H1 (cell line): ENCODE measurements around the gene DYNLT2. TPM values are rescaled to one million over a fixed set of nuclear protein-coding genes. Genes with fewer than 3 reads are reported as not detected.
A peak's percentile ranks its signal among the peaks of the same experiment; 100 is the strongest.

Experiments used
- CTCF ChIA-PET: fragments of 300-600 bp; sonication (Branson Sonifier 250); formaldehyde crosslinking; loops from one replicate; lab custom pipeline; 2021; ENCODE audit not compliant: partially characterized antibody; lab: Charles Lee
- POLR2A ChIA-PET: fragments of 300-600 bp; sonication (Branson Sonifier 250); formaldehyde crosslinking; loops from one replicate; lab custom pipeline; 2021; ENCODE audit warnings: inconsistent platforms; ENCODE audit not compliant: partially characterized antibody; lab: Charles Lee
- DNase-seq, 2 experiments: peaks; one replicate each; pipeline versions ENCODE4 v3.0.0 to v3.0.0-alpha.2; 2010 to 2022; ENCODE audit warnings: low spot score in 2 of 2, low read depth in 1 of 2, mixed read lengths in 1 of 2
- FAIRE-seq: peaks from 2 replicates; lab custom pipeline; 2011; peaks lifted over from hg19 to GRCh38; lab: Jason Lieb, UNC
- H2AFZ ChIP-seq: 2 replicates; pipeline ENCODE4 v1.8.1; 2012; ENCODE audit warnings: low read length, inconsistent platforms
- H2AK5ac ChIP-seq: 2 replicates; pipeline ENCODE4 v1.6.1; 2013; ENCODE audit warnings: low read depth, low read length
- H2BK120ac ChIP-seq: replicated peaks from 2 replicates; pipeline ENCODE3; 2013; ENCODE audit warnings: low read depth, low read length, inconsistent platforms
- H2BK12ac ChIP-seq: 2 replicates; pipeline ENCODE4 v1.6.1; 2013; ENCODE audit warnings: low read depth, low read length
- H2BK15ac ChIP-seq: 2 replicates; pipeline ENCODE4 v1.6.1; 2013; ENCODE audit warnings: low read length
- H2BK20ac ChIP-seq: 2 replicates; pipeline ENCODE4 v1.6.1; 2013; ENCODE audit warnings: low read length
- H2BK5ac ChIP-seq: 2 replicates; pipeline ENCODE4 v1.6.1; 2013; ENCODE audit warnings: low read depth, low read length
- H3K14ac ChIP-seq: 2 replicates; pipeline ENCODE4 v1.6.1; 2013; ENCODE audit warnings: inconsistent platforms; ENCODE audit not compliant: insufficient read length
- H3K18ac ChIP-seq: 2 replicates; pipeline ENCODE4 v1.6.1; 2013; ENCODE audit warnings: low read length; ENCODE audit errors: extremely low read depth
- H3K23ac ChIP-seq: 2 replicates; pipeline ENCODE4 v1.6.1; 2013; ENCODE audit warnings: inconsistent platforms; ENCODE audit not compliant: insufficient read length
- H3K23me2 ChIP-seq: 2 replicates; pipeline ENCODE4 v1.6.1; 2013; ENCODE audit warnings: low read depth, low read length
- H3K27ac ChIP-seq: 2 replicates; pipeline ENCODE4 v1.6.1; 2011; ENCODE audit warnings: low read depth, low read length, inconsistent platforms
- H3K27me3 ChIP-seq, 4 experiments: replicated peaks in 1 of 4; 1 replicate in 1 of 4; 2 replicates in 3 of 4; pipeline versions ENCODE4 v1.6.1 to v1.8.1; 2011 to 2013; ENCODE audit warnings: low read length in 3 of 4, mild to moderate bottlenecking in 3 of 4, inconsistent platforms in 2 of 4, mixed read lengths in 2 of 4, moderate library complexity in 1 of 4; ENCODE audit not compliant: control insufficient read depth in 3 of 4, insufficient read depth in 3 of 4; ENCODE audit errors: extremely low read depth in 1 of 4
- H3K36me3 ChIP-seq, 4 experiments: 2 replicates each; pipeline versions ENCODE4 v1.6.1 to v1.8.1; 2011 to 2013; ENCODE audit warnings: mild to moderate bottlenecking in 4 of 4, low read length in 3 of 4, moderate library complexity in 2 of 4, control low read depth in 1 of 4, inconsistent platforms in 1 of 4; ENCODE audit not compliant: insufficient read depth in 4 of 4, control insufficient read depth in 2 of 4
- H3K4ac ChIP-seq: replicated peaks from 2 replicates; pipeline ENCODE3; 2013; ENCODE audit warnings: low read length, low read depth, mixed read lengths, inconsistent platforms; ENCODE audit not compliant: insufficient read length
- H3K4me1 ChIP-seq, 4 experiments: replicated peaks in 1 of 4; 1 replicate in 1 of 4; 2 replicates in 3 of 4; pipeline versions ENCODE4 v1.6.1 to v1.8.1; 2011 to 2013; ENCODE audit warnings: low read length in 3 of 4, inconsistent platforms in 2 of 4, mixed read lengths in 1 of 4; ENCODE audit not compliant: insufficient read depth in 4 of 4, control insufficient read depth in 3 of 4
- H3K4me2 ChIP-seq, 2 experiments: 2 replicates each; pipeline versions ENCODE4 v1.6.1 to v1.8.1; 2011 to 2013; ENCODE audit warnings: low read depth in 2 of 2, low read length in 2 of 2, control low read depth in 1 of 2, inconsistent platforms in 1 of 2, mild to moderate bottlenecking in 1 of 2; ENCODE audit not compliant: insufficient read depth in 1 of 2
- H3K4me3 ChIP-seq, 4 experiments: fragments of 200-600, 300-600 bp in 1 of 4; sonication (generic), shearing (Covaris generic), sonication (Bioruptor Twin) in 1 of 4; 2 replicates each; pipeline versions ENCODE4 v1.5.1 to v1.8.1; 2011 to 2016; ENCODE audit warnings: low read length in 4 of 4, low read depth in 3 of 4, control low read depth in 2 of 4, inconsistent platforms in 2 of 4, mild to moderate bottlenecking in 2 of 4, mixed read lengths in 1 of 4, moderate library complexity in 1 of 4; ENCODE audit not compliant: insufficient read depth in 2 of 4; ENCODE audit errors: extremely low read depth in 1 of 4
- H3K56ac ChIP-seq: replicated peaks from 2 replicates; pipeline ENCODE3; 2013; ENCODE audit warnings: low read depth, mild to moderate bottlenecking, mixed read lengths, low read length, inconsistent platforms; ENCODE audit not compliant: insufficient read length
- H3K79me1 ChIP-seq: 2 replicates; pipeline ENCODE4 v1.6.1; 2013; ENCODE audit warnings: low read depth, low read length, control low read depth
- H3K79me2 ChIP-seq, 2 experiments: 2 replicates each; pipeline versions ENCODE4 v1.6.1 to v1.8.1; 2012 to 2013; ENCODE audit warnings: low read length in 2 of 2, mild to moderate bottlenecking in 2 of 2, inconsistent platforms in 1 of 2; ENCODE audit not compliant: insufficient read depth in 2 of 2, control insufficient read depth in 1 of 2
- H3K9ac ChIP-seq, 4 experiments: replicated peaks in 1 of 4; 1 replicate in 1 of 4; 2 replicates in 3 of 4; pipeline versions ENCODE4 v1.6.1 to v1.8.1; 2011 to 2013; ENCODE audit warnings: low read depth in 3 of 4, low read length in 3 of 4, control low read depth in 2 of 4, mild to moderate bottlenecking in 2 of 4, moderate library complexity in 2 of 4, inconsistent platforms in 1 of 4; ENCODE audit errors: extremely low read depth in 1 of 4
- H3K9me3 ChIP-seq, 2 experiments: 2 replicates each; pipeline versions ENCODE4 v1.6.1 to v1.8.1; 2012 to 2013; ENCODE audit warnings: mild to moderate bottlenecking in 2 of 2, moderate library complexity in 2 of 2, control low read depth in 1 of 2, inconsistent platforms in 1 of 2, low read depth in 1 of 2, low read length in 1 of 2, mixed read lengths in 1 of 2; ENCODE audit not compliant: insufficient read depth in 2 of 2
- H4K20me1 ChIP-seq, 2 experiments: replicated peaks in 1 of 2; 2 replicates each; pipeline versions ENCODE3 to v1.8.1; 2011 to 2013; ENCODE audit warnings: inconsistent platforms in 2 of 2, low read length in 2 of 2, mild to moderate bottlenecking in 1 of 2; ENCODE audit not compliant: insufficient read depth in 2 of 2, control insufficient read depth in 1 of 2
- H4K5ac ChIP-seq: 2 replicates; pipeline ENCODE4 v1.6.1; 2013; ENCODE audit warnings: low read length, low read depth, mixed read lengths, inconsistent platforms; ENCODE audit not compliant: insufficient read length
- H4K8ac ChIP-seq: 2 replicates; pipeline ENCODE4 v1.8.0; 2013; ENCODE audit warnings: mild to moderate bottlenecking, moderate library complexity, low read length, inconsistent platforms; ENCODE audit not compliant: insufficient read depth; ENCODE audit errors: extremely low read depth
- H4K91ac ChIP-seq: replicated peaks from 2 replicates; pipeline ENCODE3; 2013; ENCODE audit warnings: low read length, mixed read lengths, inconsistent platforms; ENCODE audit not compliant: insufficient read length
- CEBPB ChIP-seq: IDR thresholded peaks from 2 replicates; pipeline ENCODE4 v1.6.1; 2012; ENCODE audit warnings: low read depth, low read length
- CHD1 ChIP-seq: IDR thresholded peaks from 2 replicates; pipeline ENCODE4 v1.6.1; 2012; ENCODE audit warnings: low read depth, low read length, improper control_type of control experiment
- CREB1 ChIP-seq: IDR thresholded peaks from 2 replicates; pipeline ENCODE4 v1.6.1; 2012; ENCODE audit warnings: inconsistent platforms
- FOSL1 ChIP-seq: IDR thresholded peaks from 2 replicates; pipeline ENCODE4 v1.6.1; 2011; ENCODE audit warnings: mild to moderate bottlenecking, low read depth, low read length, moderate library complexity; ENCODE audit not compliant: insufficient read depth
- JUN ChIP-seq: IDR thresholded peaks from 2 replicates; pipeline ENCODE4 v1.6.1; 2011; ENCODE audit warnings: low read depth, mild to moderate bottlenecking, improper control_type of control experiment, low read length
- MAX ChIP-seq: IDR thresholded peaks from 2 replicates; pipeline ENCODE4 v1.6.1; 2012; ENCODE audit warnings: inconsistent platforms
- PHF8 ChIP-seq: fragments of 200-600 bp; sonication (generic); conservative IDR thresholded peaks from 2 replicates; pipeline ENCODE4 v1.7.1; 2012; ENCODE audit warnings: low read depth, mild to moderate bottlenecking, inconsistent platforms, low read length, moderate library complexity
- POLR2AphosphoS5 ChIP-seq: IDR thresholded peaks from 2 replicates; pipeline ENCODE4 v1.6.1; 2011; ENCODE audit warnings: low read depth, low read length
- RFX5 ChIP-seq: IDR thresholded peaks from 2 replicates; pipeline ENCODE4 v1.6.1; 2011; ENCODE audit warnings: low read depth, low read length, improper control_type of control experiment, borderline replicate concordance
- SIN3A ChIP-seq, 2 experiments: IDR thresholded peaks in 1 of 2; conservative IDR thresholded peaks in 1 of 2; 2 replicates each; pipeline ENCODE4 v1.6.1; 2011 to 2012; ENCODE audit warnings: low read length in 2 of 2, improper control_type of control experiment in 1 of 2, low read depth in 1 of 2, mild to moderate bottlenecking in 1 of 2
- SP1 ChIP-seq: IDR thresholded peaks from 2 replicates; pipeline ENCODE4 v1.6.1; 2011; ENCODE audit warnings: low read depth, low read length
- SP2 ChIP-seq: IDR thresholded peaks from 2 replicates; pipeline ENCODE4 v1.6.1; 2012; ENCODE audit warnings: mild to moderate bottlenecking, low read length, inconsistent platforms
- WGBS, 2 experiments: shearing (Covaris generic) in 1 of 2; methylation state at CpG; one replicate each; pipeline versions ENCODE4 v1.1.6 to v1.1.7; 2013 to 2015; ENCODE audit warnings: low lambda C conversion rate in 2 of 2, mixed read lengths in 2 of 2, inconsistent platforms in 1 of 2, low coverage in 1 of 2, missing lambda C conversion rate in 1 of 2; ENCODE audit not compliant: insufficient replicate concordance in 2 of 2, insufficient coverage in 1 of 2, insufficient read length in 1 of 2; ENCODE audit errors: extremely low coverage in 1 of 2, missing lambda C conversion rate in 1 of 2; 5-methylcytosine and 5-hydroxymethylcytosine counted together
- polyA plus RNA-seq, 7 experiments: library from polyadenylated mRNA; depleted of rRNA in 3 of 7; stranded (reverse) in 5 of 7; unstranded in 2 of 7; fragments of >200 nt in 5 of 7; fragments of 200-250 nt in 2 of 7; gene quantifications; 1 replicate in 5 of 7; 2 replicates in 1 of 7; 4 replicates in 1 of 7; pipeline versions ENCODE4 v1.2.1 to v1.2.3, GENCODE V29; 2011 to 2013; ENCODE audit warnings: missing spikeins in 2 of 7, mixed read lengths in 2 of 7
- total RNA-seq: library from RNA; stranded (reverse); fragmentation: NEBNext Ultra II Directional; extraction: Animal tissue kit (Norgen Biotek cat#: 25700); gene quantifications from 2 replicates; pipeline ENCODE4 v1.2.1, GENCODE V29; 2021

DYNLT2 gene
- total and polyA plus RNA-seq, 2 of the 8 experiments (the other 6 are each of a cell fraction or from before 2014, with no cell fraction given) = 0.48 to 1.8 TPM

DNA sequence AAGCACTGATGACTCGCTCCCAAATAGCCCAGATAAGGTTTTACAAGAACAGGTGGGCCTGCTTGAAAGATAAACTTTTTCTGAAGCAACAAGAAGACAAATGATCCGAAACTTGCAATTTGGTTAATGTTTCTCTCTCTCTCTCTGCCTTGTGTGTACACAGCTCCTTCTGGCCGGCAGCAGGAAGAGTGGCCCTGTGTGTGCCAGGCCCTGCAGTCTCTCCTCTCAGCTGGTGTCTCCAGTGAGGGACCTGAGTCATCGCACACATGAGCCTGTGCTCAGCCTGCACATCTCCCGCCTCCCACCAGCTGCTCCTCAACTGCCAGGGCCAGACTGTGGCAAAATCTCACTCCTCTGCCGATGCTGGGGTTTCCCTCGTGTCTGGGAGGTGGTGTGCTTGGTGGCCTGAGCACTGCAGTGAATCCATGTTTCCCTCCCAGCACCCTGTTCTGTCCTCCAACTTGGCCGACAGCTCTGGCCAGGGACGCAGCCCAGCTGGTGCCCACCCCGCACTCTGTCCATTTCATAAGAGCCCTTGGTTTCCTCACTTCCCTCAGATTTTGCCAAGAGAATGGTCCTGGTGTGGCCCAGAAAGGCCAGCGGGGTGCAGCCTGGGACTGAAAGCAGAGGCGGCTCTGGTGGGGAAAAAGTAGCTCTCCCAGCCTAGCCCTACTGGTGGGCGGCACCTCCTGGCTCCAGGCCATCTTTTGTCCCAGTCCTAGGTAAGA is 49.5 kb upstream of the DYNLT2 start:
- Histone ChIP-seq H3K4me2 (no peak overlapping the region), H3K9ac (no peak overlapping the region)
- CTCF ChIA-PET = interaction anchor here (1.0 to 5.6 kb wide), 4 partner anchors 10 to 1489 kb away, joined by 3 to 39 read pairs (median 6); no protein-coding TSS in a partner anchor
- TF ChIP-seq PHF8 (no peak), FOSL1 (no peak), SP1 (no peak), POLR2AphosphoS5 (no peak), MAX (peak; percentile 27; the same call in 1 of the 2 replicates), CEBPB (no peak), CREB1 (no peak), SP2 (no peak), CHD1 (no peak), SIN3A (conservative IDR thresholded peaks at IDR 0.05 in 1 of 2, IDR thresholded peaks at IDR 0.05 in 1 of 2; ENCODE audit: low read depth in 1 of 2, low read length in 2 of 2) (no peak), JUN (no peak), RFX5 (no peak)

More for the DNA sequence above, 49.5 kb upstream of the DYNLT2 start:
- no peaks in the 10 kb centered on the region for H3K9me3 ChIP-seq
- peak overlapping the region; percentile 68 for H2BK12ac ChIP-seq
- no peak overlapping the region for H3K27ac ChIP-seq
- H3K4me3 ChIP-seq = no peak overlapping the region
- H4K5ac ChIP-seq = no peak overlapping the region
- H3K36me3 ChIP-seq = no peaks in the 10 kb centered on the region
- H2BK20ac ChIP-seq = 0 out of 2 replicates have a peak overlapping the region, but pooled peaks have one; percentile 90
- H3K18ac ChIP-seq = peak overlapping the region; percentile 2; the same call in 1 of the 2 replicates
- POLR2A ChIA-PET = interaction anchor here (1.1 kb wide), 1 partner anchor 99 kb away, joined by 3 read pairs; the partner anchor contains the start of genes C6orf120 and WDR27
- H2BK120ac ChIP-seq = no peak overlapping the region
- 82% methylated on average over 10 of the region's 13 CpGs; no CpG with 5 or more reads in 1 of the 2 experiments for WGBS, 2 experiments
- H3K23me2 ChIP-seq = no peaks in the 10 kb centered on the region
- no peak overlapping the region for H3K23ac ChIP-seq
- peak overlapping the region; percentile 14 for H3K14ac ChIP-seq
- no peaks in the 10 kb centered on the region for H3K79me1 ChIP-seq
- peak overlapping the region; percentile 83 for H2AFZ ChIP-seq
- peaks cover 0 to 2% (median 0%) of the 10 kb centered on the region in 4 experiments; a peak in 2 of 7 replicates for H3K27me3 ChIP-seq
- H3K4ac ChIP-seq = no peak overlapping the region
- no peak overlapping the region for H2AK5ac ChIP-seq
- peaks cover 0 to 10% (median 2%) of the 10 kb centered on the region in 4 experiments; a peak in 4 of 7 replicates for H3K4me1 ChIP-seq
- peak overlapping the region; percentile 83 for H2BK5ac ChIP-seq
- H4K8ac ChIP-seq = peak overlapping the region; percentile 45; the same call in 1 of the 2 replicates
- FAIRE-seq = no peak
- no peaks in the 10 kb centered on the region for H3K79me2 ChIP-seq
- peak in 1 of 2 experiments; percentile 44 for DNase-seq
- peak overlapping the region; percentile 81; the same call in 1 of the 2 replicates for H2BK15ac ChIP-seq
- H4K20me1 ChIP-seq = no peaks in the 10 kb centered on the region
- H3K56ac ChIP-seq = no peak overlapping the region
- peak overlapping the region; percentile 86 for H4K91ac ChIP-seq
